Fibroblast of skin of back (primary cell): ENCODE data around the gene MDFIC.
A peak's percentile ranks its signal among the peaks of the same experiment; 100 is the strongest.

Source experiments
- DNase-seq: peaks from one replicate; pipeline ENCODE4 v3.0.0-alpha.2; 2013

The MDFIC gene

GRCh38 chr7:115040495-115040894 is 118.6 kb downstream of the MDFIC start:
- no peak for DNase-seq

- no peak for DNase-seq
These were observed 120.7 kb downstream of the MDFIC start for GRCh38 chr7:115042596-115042995.

- DNase-seq, result no peak
These were observed 121.7 kb downstream of the MDFIC start for GRCh38 chr7:115043605-115044004.

DNA sequence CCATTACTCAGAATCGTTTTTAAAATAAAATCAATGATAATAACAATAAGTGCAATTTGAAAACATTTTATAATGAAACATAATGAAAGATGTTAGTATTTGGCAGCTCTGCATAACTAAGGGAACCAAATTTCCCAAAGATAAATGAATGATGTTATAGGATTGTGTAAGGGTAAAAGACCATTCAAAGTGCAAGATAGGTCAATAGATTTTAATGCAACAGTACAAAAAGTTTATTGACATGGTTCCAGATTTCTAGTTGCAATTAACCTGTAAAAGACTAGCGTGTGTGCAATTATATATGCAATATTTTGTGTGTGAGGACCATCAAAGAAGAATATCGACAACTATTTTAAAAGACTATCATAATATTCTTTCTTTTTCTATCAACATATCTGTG is 122.3 kb downstream of the MDFIC start:
- no peak for DNase-seq

GRCh38 chr7:115047958-115048720 is 126.2 kb downstream of the MDFIC start:
- no peak for DNase-seq

DNA sequence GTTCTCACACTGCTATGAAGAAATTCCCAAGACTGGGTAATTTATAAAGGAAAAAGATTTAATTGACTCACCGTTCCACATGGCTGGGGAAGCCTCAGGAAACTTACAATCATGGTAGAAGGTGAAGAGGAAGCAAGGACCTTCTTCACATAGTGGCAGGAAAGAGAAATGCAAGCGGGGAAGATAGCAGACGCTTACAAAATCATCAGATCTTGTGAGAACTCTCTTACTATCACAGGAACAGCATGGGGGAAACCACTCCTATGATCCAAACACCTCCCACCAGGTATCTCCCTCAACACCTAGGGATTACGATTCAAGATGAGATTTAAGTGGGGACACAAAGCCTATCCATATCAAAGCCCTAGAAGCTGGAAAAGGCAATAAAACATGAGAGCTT is 130.8 kb downstream of the MDFIC start:
- no peak for DNase-seq

GRCh38 chr7:115054478-115055065 is 132.7 kb downstream of the MDFIC start:
- no peak for DNase-seq

DNA sequence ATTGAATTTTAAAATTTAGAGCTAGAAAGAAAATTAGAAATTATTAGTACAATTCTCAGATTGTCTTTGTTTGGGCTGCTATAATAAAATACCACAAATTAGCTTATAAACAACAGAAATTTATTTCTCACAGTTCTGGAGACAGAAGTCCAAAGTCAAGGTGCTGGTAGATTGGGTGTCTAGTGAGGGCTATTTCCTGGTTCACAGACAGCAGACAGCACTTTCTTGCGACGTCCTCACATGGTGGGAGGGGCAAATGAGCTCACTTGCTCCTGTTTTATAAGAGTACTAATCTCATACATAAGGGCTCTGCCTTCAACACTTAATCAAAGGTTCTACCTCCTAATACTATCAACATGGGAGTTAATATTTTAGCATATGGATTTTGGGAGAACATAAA is 134.1 kb downstream of the MDFIC start:
- no peak for DNase-seq

GRCh38 chr7:115058726-115059125 is 136.8 kb downstream of the MDFIC start:
- no peak for DNase-seq

DNA sequence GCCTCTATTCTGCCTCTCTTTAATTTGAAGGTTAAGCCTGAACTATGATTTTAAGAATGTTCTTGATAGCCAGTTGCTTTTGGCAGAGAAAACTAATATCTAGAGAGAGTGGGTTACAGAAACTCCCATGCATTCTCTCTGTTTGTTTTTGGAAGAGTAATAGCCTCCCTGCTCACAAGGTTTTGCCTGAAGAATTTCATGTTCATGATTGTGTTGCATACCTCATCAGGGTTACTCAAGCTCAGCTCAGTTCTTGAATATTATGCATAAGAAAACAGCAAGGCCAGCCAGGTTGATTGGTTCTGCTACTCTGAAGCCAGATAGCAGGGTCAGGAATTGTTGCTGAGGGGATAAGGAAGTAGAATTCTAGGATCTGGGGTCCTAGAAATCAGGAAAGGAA is 137.4 kb downstream of the MDFIC start:
- no peak for DNase-seq

- DNase-seq, result no peak
These were observed 138.4 kb downstream of the MDFIC start for GRCh38 chr7:115060095-115060870.

DNA sequence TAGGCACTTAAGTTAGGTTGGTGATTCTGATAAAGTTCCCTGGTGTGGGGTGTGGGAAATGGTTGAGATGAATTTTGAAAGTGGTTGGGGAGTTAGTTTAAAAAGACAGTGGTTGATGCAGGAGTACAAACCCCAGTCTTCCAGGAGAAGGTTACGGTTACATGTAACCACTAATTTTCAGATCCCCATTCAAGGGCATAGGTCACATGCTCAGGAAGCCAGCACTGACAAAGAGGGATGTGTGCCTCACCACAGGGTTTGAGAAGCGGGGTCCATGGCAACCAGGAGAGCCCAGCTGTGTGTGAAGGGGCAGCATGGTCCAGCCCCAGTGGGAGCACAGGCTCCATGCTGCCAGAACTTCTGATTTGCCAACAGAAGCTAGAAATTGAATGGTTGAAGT is 144.2 kb downstream of the MDFIC start:
- no peak for DNase-seq

DNA sequence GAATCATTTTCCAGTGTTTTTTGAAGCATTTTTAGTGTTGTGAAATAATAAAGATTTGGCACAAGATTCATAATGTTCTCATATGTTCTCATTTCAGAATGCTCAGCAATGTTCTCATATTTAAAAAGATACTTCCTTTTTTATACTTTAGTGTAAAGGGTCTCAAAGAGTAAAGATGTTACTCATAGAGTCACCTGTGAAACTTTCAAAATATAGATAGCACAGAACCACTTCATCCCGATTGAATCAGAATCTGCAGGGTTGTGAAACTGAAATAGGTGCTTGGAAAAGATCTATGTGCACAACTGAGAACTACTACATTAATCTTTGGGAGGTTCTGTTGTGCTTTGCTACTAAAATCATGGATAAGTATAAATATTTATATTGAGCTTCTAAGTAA is 144.7 kb downstream of the MDFIC start:
- DNase-seq, result no peak

DNA sequence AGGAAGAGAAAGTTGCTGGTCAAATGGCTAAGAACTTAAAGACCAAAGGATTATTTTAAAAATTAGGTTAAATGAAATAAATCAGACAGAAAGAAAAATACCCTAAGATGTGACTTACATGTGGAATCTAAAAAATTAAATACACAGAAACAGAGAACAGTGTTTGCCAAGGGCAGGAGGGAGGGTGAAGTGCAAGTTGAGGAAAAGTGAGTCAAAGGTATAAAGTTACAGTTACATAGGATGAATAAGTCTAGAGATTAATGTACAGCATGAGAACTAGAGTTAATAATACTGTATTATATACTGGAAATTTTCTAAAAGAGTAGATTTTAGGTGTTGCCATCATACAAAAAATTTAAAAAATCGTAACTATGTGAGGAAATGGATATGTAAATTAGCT is 146.3 kb downstream of the MDFIC start:
- peak; percentile 14 for DNase-seq
